SK-N-SH (cell line): Measurements from ENCODE around the gene PARD3B.

Experiments
- CTCF ChIP-seq: fragments of 200-600 bp; sonication (generic); IDR thresholded peaks from 2 replicates; pipeline ENCODE4 v1.6.1; 2017; ENCODE audit warnings: antibody characterized with exemption, mild to moderate bottlenecking, moderate library complexity
- MXI1 ChIP-seq: IDR thresholded peaks from 2 replicates; pipeline ENCODE4 v1.6.1; 2012; ENCODE audit warnings: mild to moderate bottlenecking, low read depth, low read length, improper control_type of control experiment
- POLR2AphosphoS5 ChIP-seq: IDR thresholded peaks from 2 replicates; pipeline ENCODE4 v1.6.1; 2012; ENCODE audit warnings: low read depth, low read length
- SMC3 ChIP-seq: IDR thresholded peaks from 2 replicates; pipeline ENCODE4 v1.6.1; 2012; ENCODE audit warnings: low read depth, low read length, improper control_type of control experiment
- TAF1 ChIP-seq: IDR thresholded peaks from 2 replicates; pipeline ENCODE4 v1.6.1; 2012; ENCODE audit warnings: low read depth, mild to moderate bottlenecking, low read length, moderate library complexity, borderline replicate concordance

GRCh38 chr2:205425102-205425501 lies 879.8 kb downstream of the PARD3B start:
- TF ChIP-seq POLR2AphosphoS5 (no peak), TAF1 (no peak), MXI1 (no peak), CTCF (no peak), SMC3 (no peak)
